NCI-H2171 treated with DMSO at 0.1 percent for 48 hours (cell line): ENCODE results near the gene KRTAP4-4.

Experiments used
- DNase-seq: peaks from one replicate; lab custom pipeline; 2025; lab: John Stamatoyannopoulos, UW

Gene KRTAP4-4

GRCh38 chr17:41111151-41111885 lies 49.2 kb downstream of the KRTAP4-4 start:
- DNase-seq = no peak
